Activated naive CD4-positive, alpha-beta T cell treated with anti-CD3 and anti-CD28 coated beads, Interleukin-2, amount 50 U/mL, for 16 hours (primary cell): ENCODE data around the gene NKX1-1.
"Not testable (repeated sequence)": the region's sequence is repeated elsewhere in the genome, so short reads cannot be mapped to it uniquely, and the experiment has no call there.

Experiments
- DNase-seq: peaks from one replicate; pipeline ENCODE4 v3.0.0-alpha.2; 2020

The NKX1-1 gene

DNA sequence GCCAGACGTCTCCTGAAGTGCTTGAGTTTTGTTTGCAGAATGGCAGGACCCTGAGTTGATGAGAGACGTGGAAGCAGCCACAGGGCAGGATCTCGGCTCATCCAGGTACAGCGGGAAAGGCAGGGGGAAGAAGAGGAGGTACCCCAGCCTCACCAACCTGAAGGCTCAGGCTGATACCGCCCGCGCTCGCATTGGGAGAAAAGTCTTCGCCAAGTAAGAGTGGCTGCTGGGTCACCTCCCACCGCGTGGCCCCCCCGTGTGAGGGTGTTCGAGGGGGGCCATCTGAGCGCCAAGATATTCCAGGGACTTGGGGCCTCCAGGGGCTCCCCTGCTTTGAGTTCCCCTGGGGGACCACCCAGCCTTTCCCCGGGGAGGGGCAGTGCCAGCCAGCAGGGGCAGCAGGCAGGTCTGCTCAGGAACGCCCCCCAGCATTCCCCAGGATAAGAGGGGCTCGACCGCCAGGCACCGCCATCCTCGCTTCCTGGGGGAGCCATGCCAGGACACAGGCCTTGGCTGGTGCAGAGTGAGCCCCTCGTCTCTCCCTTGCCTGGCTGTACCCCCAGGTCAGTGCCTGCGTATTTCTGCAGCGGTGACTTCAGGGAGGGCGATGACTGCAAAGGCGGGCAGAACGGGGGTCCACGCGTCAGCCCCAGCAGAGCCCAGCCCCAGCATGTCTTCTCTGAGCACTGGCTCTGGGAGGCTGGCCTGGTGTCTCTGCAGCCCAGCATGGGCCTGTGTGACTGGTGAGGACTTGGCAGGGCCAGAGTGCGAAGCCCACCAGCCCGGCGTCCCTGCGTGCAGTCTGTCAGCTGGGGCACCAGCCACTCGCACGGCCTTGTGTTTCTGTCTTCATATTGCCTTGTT lies 22.3 kb downstream of the NKX1-1 start:
- DNase-seq, result peak; percentile 10

DNA sequence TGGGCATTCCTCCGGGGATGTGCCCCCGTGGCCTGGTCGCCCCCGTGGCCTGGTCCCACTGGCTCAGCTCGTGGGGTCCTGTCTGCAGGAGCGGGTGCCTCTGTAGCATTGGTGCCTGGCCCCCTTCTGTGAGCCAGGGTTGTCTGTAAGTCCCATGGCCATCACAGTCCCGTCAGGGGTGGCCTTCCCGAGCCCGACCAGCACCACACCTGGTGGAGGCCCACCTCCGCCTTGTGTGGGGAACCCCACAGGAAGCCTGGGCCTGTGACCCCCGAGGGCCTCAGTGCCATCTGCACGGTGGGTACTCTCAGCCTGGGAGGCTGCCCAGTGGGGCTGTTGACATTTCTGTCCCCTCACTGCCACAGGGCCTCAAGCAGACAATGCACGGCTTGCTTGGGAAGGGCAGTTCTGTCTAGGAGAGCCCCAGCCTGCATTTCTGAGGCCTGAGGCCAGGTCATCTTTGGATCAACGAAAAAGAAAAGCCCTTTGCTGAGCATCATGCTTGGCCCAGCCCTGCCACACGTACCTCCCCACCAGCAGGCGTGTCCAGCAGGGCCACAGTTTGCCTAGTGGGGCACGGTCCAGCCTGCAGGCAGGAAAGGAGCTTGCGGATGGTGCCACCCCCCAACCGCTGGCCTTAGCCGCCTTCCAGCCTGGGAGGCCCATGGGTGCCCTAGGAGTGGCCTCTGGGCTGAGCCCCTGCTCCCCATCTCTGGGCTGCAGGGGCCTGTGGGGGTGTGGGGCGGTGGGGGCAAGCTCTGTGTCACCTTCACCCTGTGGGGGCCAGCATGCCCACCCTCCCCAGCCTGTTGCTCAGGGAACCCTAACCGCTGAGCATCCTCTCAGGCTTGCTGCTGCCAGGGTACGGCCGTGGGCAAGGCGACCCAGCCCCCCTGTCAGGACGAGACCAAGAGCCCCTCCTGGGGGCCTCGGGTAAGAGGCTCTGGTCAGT lies 23.2 kb downstream of the NKX1-1 start:
- DNase-seq, result peak; percentile 10

GRCh38 chr4:1381944-1382541 lies 24.2 kb downstream of the NKX1-1 start:
- peak; percentile 5 for DNase-seq

GRCh38 chr4:1381181-1381621 lies 25.0 kb downstream of the NKX1-1 start:
- peak; percentile 3 for DNase-seq

DNA sequence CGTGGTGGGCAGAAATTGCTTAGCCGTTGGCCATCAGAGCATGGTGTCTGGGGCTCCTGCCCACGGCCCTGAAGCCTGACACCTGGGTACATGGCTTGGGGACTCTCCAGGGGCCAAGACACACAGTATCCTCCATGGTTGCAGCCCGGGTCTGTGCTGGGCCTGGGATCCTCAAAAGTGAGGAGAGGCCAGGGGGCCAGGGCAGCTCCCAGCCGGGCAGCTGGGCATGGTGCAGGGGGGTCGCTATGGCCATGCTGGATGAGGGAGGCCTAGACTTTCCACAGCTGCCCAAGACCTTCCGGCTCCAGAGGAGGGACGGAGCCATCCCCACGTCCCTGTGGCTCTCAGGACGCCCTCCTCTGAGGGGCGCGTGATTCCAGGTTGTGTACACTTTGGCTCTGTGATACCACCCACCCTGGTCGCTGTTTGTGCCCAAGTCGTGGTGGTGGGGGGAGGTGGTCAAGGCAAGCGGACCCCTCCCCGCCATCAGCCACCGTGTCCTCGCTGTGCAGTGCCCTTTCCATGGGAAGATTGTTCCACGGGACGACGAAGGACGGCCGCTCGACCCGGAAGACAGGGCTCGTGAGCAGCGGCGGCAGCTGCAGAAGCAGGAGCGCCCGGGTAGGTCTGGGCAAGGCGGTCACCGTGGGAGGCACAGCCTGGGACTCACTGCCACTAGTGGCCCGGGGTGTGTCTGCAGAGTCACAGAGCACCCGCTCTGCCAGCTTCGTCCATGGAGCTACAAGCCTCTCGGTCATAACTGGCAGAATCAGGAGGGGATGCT lies 25.7 kb downstream of the NKX1-1 start:
- DNase-seq, result peak; percentile 7

GRCh38 chr4:1379801-1380331 lies 26.4 kb downstream of the NKX1-1 start:
- peak; percentile 4 for DNase-seq

- DNase-seq, result peak; percentile 7
These were observed 26.9 kb downstream of the NKX1-1 start for GRCh38 chr4:1379351-1379781.

DNA sequence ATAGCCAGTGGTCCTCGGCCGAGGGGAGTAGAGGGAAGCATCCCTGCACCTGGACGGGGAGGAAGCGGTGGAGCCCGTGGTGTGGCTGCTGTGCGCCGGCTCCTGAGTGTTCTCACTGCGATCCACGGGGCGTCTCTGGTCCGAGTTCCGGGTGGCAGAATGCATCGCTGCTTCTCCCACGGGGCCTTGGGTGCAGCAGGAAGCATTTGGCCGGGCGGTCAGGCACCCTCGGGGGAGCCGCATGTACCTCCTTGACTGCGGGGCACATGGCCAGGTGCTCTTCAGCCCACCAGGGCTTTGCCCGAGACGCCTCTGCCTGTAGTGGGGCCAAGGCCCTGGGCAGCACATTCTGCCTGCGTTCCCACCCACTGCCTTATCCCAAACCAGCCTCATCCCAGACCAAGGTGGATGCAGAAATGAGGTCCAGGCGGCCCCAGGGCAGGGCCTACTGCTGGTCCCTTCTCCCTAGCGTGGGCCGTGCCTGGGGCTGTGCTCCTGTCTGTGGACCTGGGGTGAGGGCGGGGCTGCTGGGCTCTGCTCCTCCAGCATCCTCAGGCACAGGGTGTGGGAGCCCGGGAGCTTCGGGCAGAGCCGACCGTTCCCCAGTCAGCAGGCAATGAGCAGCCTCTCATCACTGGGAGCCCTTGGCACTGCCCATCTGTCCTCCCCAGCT lies 27.5 kb downstream of the NKX1-1 start:
- peak; percentile 10 for DNase-seq

GRCh38 chr4:1377606-1378261 lies 28.5 kb downstream of the NKX1-1 start:
- peak; percentile 5 for DNase-seq

DNA sequence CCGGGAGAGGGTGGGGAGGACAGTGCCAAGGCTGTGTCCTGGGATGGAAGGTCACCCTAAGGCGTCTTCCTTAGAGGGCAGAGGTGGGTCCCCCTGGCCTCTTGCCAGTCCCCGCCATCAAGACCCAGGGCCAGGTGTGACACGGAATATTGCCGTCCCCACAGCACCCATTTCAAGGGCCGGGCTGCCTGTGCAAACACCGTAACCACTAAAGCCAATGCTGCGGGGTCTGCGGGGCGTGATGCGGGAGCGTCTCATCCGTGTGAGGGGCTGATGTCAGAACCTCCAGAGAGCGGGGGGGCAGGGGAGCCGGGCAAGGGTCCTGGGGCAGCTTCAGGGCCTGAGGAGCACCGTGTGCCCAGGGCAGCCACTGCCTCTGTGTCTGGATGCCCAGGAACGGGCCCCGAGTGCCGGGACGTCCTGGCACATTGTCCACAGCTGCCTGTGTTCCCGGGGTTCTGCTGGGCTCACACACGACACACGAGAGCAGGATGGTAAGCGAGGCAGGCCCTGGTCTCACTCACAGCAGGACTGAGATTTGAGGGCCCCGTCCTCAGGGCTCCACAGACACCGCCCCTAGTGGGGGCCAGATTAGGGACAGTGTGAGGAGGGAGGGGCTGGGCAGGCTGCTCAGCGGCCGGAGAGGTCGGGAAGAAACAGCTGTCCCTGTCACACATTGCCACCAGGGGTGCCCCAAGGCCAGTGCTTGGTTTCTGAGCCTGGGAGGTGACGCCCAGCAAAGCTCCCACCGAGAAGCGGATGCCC lies 29.2 kb downstream of the NKX1-1 start:
- DNase-seq, result no peak

- DNase-seq, result no peak
These were observed 29.8 kb downstream of the NKX1-1 start for GRCh38 chr4:1376391-1376840.

- no peak for DNase-seq
These were observed 30.4 kb downstream of the NKX1-1 start for GRCh38 chr4:1375761-1376322.

- peak; percentile 6 for DNase-seq
These were observed 31.1 kb downstream of the NKX1-1 start for GRCh38 chr4:1375051-1375721.

GRCh38 chr4:1374706-1375045 lies 31.6 kb downstream of the NKX1-1 start:
- peak; percentile 7 for DNase-seq

DNA sequence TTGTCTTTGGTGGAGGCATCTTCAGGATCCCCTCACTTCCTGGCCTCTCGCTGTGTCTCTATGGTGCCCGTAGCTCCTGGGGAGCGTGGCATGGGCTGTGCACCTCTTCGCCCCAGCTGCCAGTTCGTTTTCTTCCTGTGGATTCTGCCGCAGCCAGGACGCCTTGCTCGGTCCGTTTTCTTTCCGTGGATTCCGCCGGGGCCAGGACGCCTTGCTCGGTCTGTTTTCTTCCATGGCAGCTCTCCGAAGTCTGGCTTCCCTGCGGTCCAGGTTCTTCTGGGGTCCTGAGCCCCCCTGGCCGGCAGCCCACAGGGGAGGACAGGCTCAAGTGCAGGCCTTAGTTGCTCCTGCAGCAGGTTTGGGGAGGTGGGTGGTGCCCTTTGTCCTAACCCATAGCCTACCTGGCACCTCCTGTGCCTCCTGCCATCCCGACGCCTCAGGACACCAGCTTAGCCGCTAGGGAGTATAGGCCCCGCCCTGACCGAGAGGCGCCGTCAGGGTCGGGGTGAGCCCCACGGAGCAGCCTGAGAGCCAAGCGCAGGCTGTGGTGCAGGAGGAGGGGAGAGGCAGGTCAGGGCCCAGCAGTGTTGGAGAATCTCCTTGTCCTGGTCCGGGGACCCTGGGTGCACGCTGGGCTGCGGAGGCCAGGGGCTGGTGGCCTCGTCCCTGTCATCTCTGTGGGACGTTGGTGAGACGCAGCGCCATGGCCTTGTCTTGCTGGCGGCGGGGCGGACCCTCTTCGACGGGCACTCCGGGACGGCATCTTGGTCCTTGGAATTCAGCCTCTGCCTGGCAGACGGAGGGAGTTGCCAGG lies 32.1 kb downstream of the NKX1-1 start:
- DNase-seq, result peak; percentile 10

DNA sequence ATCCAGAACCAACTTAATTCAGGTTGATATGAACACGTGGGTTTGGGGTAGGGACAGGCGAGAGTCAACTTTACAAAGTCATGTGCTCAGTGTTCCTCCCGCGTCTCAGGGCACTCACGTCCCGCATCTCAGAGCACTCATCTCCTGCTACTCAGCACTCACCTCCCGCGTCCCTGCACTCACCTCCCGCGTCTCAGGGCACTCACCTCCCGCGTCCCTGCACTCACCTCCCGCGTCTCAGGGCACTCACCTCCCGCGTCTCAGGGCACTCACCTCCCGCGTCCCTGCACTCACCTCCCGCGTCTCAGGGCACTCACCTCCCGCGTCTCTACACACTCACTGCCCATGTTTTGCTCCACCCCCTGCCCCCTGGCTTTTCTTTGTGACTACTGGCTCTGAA lies 33.7 kb downstream of the NKX1-1 start:
- not testable (repeated sequence) for DNase-seq

DNA sequence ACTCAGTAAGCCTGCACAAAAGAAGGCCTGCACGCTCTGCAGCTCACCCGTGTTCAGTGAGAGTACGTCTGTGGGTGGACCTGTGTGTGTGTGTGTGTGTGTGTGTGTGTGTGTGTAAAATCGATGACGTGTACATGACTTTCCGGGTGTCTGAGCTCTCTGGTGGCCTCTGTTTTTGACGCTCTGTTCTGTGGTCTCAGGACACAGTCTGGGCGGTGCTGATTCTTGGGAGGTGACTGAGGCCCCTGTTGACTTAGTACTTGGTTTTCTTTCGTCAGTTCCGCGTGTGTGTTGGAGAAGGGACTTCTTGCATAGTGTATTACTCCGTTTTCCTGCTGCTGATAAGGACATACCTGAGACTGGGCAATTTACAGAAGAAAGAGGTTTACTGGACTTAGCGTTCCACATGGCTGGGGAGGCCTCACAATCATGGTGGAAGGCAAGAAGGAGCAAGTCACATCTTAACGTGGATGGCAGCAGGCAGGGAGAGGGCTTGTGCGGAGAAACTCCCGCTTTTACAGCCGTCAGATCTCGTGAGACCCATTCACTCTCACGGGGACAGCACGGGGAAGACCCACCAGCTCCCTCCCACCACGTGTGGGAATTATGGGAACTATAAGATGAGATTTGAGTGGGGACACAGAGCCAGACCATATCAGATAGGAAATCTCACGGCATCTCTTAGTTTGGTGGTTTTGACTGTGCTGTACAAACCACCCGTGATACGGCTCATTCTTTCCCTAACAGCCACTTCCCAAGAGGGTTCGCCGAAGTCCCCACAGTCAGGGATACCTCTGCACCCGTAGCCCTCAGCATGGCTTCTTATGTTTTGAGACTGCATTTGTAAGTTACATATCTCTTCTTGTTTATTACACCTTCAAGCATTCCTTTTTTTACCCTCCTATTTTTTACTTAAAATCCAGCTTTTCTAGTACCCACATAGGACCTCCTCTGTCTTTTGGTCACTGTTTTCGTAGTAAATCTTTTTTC lies 34.8 kb downstream of the NKX1-1 start:
- DNase-seq, result no peak
